HepG2 (cell line): Measurements from ENCODE around the gene BCAS3. TPM values are rescaled to one million over a fixed set of nuclear protein-coding genes. Genes with fewer than 3 reads are reported as not detected.

ENCODE experiments used
- CENPT ChIP-seq: sonication (generic); formaldehyde crosslinking; IDR thresholded peaks from 2 replicates; pipeline ENCODE4 v1.8.0; 2022; ENCODE audit warnings: low read depth, mild to moderate bottlenecking, moderate library complexity, missing genetic modification reagents
- ISL2 ChIP-seq: sonication (generic); formaldehyde crosslinking; IDR thresholded peaks from 2 replicates; pipeline ENCODE4 v1.5.0; 2020; ENCODE audit warnings: missing genetic modification reagents
- KLF16 ChIP-seq, 2 experiments: sonication (generic) in 1 of 2; formaldehyde crosslinking in 1 of 2; IDR thresholded peaks; 2 replicates each; pipeline versions ENCODE4 v1.6.1 to v1.8.0; 2016 to 2023; ENCODE audit warnings: missing genetic modification reagents in 2 of 2, missing compliant biosample characterization in 1 of 2
- MAX ChIP-seq: IDR thresholded peaks from 2 replicates; pipeline ENCODE4 v1.6.1; 2012; ENCODE audit warnings: inconsistent platforms
- MEIS1 ChIP-seq: sonication (generic); formaldehyde crosslinking; IDR thresholded peaks from 2 replicates; pipeline ENCODE4 v1.9.0; 2021; ENCODE audit warnings: mild to moderate bottlenecking, missing genetic modification reagents, moderate library complexity, borderline replicate concordance
- MTA1 ChIP-seq: sonication (generic); formaldehyde crosslinking; IDR thresholded peaks from 2 replicates; pipeline ENCODE4 v1.4.0; 2020; ENCODE audit warnings: missing genetic modification reagents, mild to moderate bottlenecking, borderline replicate concordance
- RFX3 ChIP-seq: IDR thresholded peaks from 2 replicates; pipeline ENCODE4 v1.6.1; 2016; ENCODE audit warnings: missing biosample characterization, missing genetic modification reagents
- RFXANK ChIP-seq: IDR thresholded peaks from 2 replicates; pipeline ENCODE4 v1.6.1; 2016
- RORA ChIP-seq: sonication (generic); formaldehyde crosslinking; IDR thresholded peaks from 2 replicates; pipeline ENCODE4 v1.5.0; 2020; ENCODE audit warnings: mild to moderate bottlenecking, missing genetic modification reagents, moderate library complexity
- SALL1 ChIP-seq: sonication (generic); formaldehyde crosslinking; IDR thresholded peaks from 2 replicates; pipeline ENCODE4 v1.8.0; 2022; ENCODE audit warnings: mild to moderate bottlenecking, missing genetic modification reagents
- SNRNP70 ChIP-seq: fragments of 200-400 bp; formaldehyde crosslinking; IDR thresholded peaks from 2 replicates; pipeline ENCODE4 v1.6.1; 2017; ENCODE audit warnings: mild to moderate bottlenecking, low read depth, low read length, moderate library complexity
- TEAD2 ChIP-seq: sonication (generic); formaldehyde crosslinking; IDR thresholded peaks from 2 replicates; pipeline ENCODE4 v1.9.0; 2021; ENCODE audit warnings: missing genetic modification reagents
- TMF1 ChIP-seq: sonication (generic); formaldehyde crosslinking; IDR thresholded peaks from 2 replicates; pipeline ENCODE4 v1.8.1; 2022; ENCODE audit warnings: low read depth, missing genetic modification reagents
- ZFP36 ChIP-seq: fragments of 150-350 bp; IDR thresholded peaks from 2 replicates; pipeline ENCODE4 v1.6.1; 2018; ENCODE audit warnings: borderline replicate concordance, low read length, low read depth; ENCODE audit not compliant: partially characterized antibody
- ZKSCAN1 ChIP-seq: fragments of 150-350 bp; IDR thresholded peaks from 2 replicates; pipeline ENCODE4 v1.6.1; 2014; ENCODE audit warnings: low read length
- ZNF383 ChIP-seq: sonication (generic); formaldehyde crosslinking; IDR thresholded peaks from 2 replicates; pipeline ENCODE4 v1.4.0; 2020; ENCODE audit warnings: missing genetic modification reagents, mild to moderate bottlenecking, borderline replicate concordance
- ZNF496 ChIP-seq: sonication (generic); formaldehyde crosslinking; IDR thresholded peaks from 2 replicates; pipeline ENCODE4 v1.8.1; 2023; ENCODE audit warnings: mild to moderate bottlenecking, moderate library complexity, missing genetic modification reagents; ENCODE audit not compliant: insufficient replicate concordance
- ZNF619 ChIP-seq: sonication (generic); formaldehyde crosslinking; IDR thresholded peaks from 2 replicates; pipeline ENCODE4 v1.4.0; 2020; ENCODE audit warnings: mild to moderate bottlenecking, missing genetic modification reagents
- ZNF781 ChIP-seq: sonication (generic); formaldehyde crosslinking; IDR thresholded peaks from 2 replicates; pipeline ENCODE4 v1.5.1; 2020; ENCODE audit warnings: borderline replicate concordance, mild to moderate bottlenecking, missing genetic modification reagents; ENCODE audit errors: not compliant biosample characterization
- polyA plus RNA-seq, 8 experiments: library from polyadenylated mRNA; depleted of rRNA in 3 of 8; stranded (reverse) in 7 of 8; unstranded in 1 of 8; fragments of >200 nt; fragmentation: Illumina TruSeq in 4 of 8; extraction: Trizol in 4 of 8; gene quantifications; 2 replicates each; pipeline versions ENCODE4 v1.2.1 to v1.2.3, GENCODE V29; 2011 to 2016; ENCODE audit warnings: low read depth in 4 of 8, missing spikeins in 1 of 8, mixed read lengths in 1 of 8; ENCODE audit not compliant: insufficient read depth in 1 of 8
- total RNA-seq, 5 experiments: library from RNA; depleted of rRNA; stranded (reverse); fragments of >200 nt; fragmentation: Illumina TruSeq; extraction: Trizol; gene quantifications; 2 replicates each; pipeline ENCODE4 v1.2.3, GENCODE V29; 2016; ENCODE audit warnings: low read depth in 1 of 5
- TF ChIP-seq, protein P1 (sequence below): IDR thresholded peaks from 2 replicates; pipeline ENCODE4 v1.6.1; 2012; ENCODE audit warnings: low read length, improper control_type of control experiment
- TF ChIP-seq, protein P2 (sequence below), 2 experiments: fragments of 450-650 bp in 1 of 2; sonication (generic) in 1 of 2; formaldehyde crosslinking; IDR thresholded peaks; 2 replicates each; pipeline versions ENCODE4 v1.5.0 to v1.8.0; 2020 to 2022; ENCODE audit warnings: mild to moderate bottlenecking in 1 of 2, missing genetic modification reagents in 1 of 2
- TF ChIP-seq, protein P3 (sequence below): sonication (generic); formaldehyde crosslinking; IDR thresholded peaks from 2 replicates; pipeline ENCODE4 v1.4.0; 2020; ENCODE audit warnings: missing genetic modification reagents

The BCAS3 gene
- total and polyA plus RNA-seq, 2 of the 13 experiments (the other 11 are each of a cell fraction or from before 2014, with no cell fraction given) = 10.7 to 11.2 TPM

- TF ChIP-seq, protein P1, sequence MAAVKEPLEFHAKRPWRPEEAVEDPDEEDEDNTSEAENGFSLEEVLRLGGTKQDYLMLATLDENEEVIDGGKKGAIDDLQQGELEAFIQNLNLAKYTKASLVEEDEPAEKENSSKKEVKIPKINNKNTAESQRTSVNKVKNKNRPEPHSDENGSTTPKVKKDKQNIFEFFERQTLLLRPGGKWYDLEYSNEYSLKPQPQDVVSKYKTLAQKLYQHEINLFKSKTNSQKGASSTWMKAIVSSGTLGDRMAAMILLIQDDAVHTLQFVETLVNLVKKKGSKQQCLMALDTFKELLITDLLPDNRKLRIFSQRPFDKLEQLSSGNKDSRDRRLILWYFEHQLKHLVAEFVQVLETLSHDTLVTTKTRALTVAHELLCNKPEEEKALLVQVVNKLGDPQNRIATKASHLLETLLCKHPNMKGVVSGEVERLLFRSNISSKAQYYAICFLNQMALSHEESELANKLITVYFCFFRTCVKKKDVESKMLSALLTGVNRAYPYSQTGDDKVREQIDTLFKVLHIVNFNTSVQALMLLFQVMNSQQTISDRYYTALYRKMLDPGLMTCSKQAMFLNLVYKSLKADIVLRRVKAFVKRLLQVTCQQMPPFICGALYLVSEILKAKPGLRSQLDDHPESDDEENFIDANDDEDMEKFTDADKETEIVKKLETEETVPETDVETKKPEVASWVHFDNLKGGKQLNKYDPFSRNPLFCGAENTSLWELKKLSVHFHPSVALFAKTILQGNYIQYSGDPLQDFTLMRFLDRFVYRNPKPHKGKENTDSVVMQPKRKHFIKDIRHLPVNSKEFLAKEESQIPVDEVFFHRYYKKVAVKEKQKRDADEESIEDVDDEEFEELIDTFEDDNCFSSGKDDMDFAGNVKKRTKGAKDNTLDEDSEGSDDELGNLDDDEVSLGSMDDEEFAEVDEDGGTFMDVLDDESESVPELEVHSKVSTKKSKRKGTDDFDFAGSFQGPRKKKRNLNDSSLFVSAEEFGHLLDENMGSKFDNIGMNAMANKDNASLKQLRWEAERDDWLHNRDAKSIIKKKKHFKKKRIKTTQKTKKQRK = no peak
- no peak for TF ChIP-seq ZKSCAN1
- TF ChIP-seq RFX3 (CRISPR knock-in tag) = no peak
- peak; percentile 68; the same call in 1 of the 2 replicates for TF ChIP-seq MAX
- TF ChIP-seq SALL1 (CRISPR knock-in tag) = peak; percentile 84; the same call in 1 of the 2 replicates
- no peak for TF ChIP-seq SNRNP70
- no peak for TF ChIP-seq ZFP36
- peak; percentile 96 for TF ChIP-seq ZNF619
- TF ChIP-seq, protein P2, sequence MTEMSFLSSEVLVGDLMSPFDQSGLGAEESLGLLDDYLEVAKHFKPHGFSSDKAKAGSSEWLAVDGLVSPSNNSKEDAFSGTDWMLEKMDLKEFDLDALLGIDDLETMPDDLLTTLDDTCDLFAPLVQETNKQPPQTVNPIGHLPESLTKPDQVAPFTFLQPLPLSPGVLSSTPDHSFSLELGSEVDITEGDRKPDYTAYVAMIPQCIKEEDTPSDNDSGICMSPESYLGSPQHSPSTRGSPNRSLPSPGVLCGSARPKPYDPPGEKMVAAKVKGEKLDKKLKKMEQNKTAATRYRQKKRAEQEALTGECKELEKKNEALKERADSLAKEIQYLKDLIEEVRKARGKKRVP (CRISPR knock-in tag; IDR thresholded peaks at IDR 0.05) = no peak
- no peak for TF ChIP-seq ZNF496 (CRISPR knock-in tag)
- TF ChIP-seq TEAD2 = no peak
- TF ChIP-seq ISL2 (CRISPR knock-in tag) = peak; percentile 39; the same call in 1 of the 2 replicates
- peak; percentile 52; the same call in 1 of the 2 replicates for TF ChIP-seq MTA1 (CRISPR knock-in tag)
- TF ChIP-seq CENPT (CRISPR knock-in tag) = no peak
- TF ChIP-seq ZNF383 = peak; percentile 68; the same call in 1 of the 2 replicates
- TF ChIP-seq, protein P3, sequence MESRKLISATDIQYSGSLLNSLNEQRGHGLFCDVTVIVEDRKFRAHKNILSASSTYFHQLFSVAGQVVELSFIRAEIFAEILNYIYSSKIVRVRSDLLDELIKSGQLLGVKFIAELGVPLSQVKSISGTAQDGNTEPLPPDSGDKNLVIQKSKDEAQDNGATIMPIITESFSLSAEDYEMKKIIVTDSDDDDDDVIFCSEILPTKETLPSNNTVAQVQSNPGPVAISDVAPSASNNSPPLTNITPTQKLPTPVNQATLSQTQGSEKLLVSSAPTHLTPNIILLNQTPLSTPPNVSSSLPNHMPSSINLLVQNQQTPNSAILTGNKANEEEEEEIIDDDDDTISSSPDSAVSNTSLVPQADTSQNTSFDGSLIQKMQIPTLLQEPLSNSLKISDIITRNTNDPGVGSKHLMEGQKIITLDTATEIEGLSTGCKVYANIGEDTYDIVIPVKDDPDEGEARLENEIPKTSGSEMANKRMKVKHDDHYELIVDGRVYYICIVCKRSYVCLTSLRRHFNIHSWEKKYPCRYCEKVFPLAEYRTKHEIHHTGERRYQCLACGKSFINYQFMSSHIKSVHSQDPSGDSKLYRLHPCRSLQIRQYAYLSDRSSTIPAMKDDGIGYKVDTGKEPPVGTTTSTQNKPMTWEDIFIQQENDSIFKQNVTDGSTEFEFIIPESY = no peak
- no peak for TF ChIP-seq TMF1
- peak in 1 of 2 experiments; percentile 74; a peak in 1 of 4 replicates for TF ChIP-seq KLF16 (CRISPR knock-in tag; IDR thresholded peaks at IDR 0.05)
- no peak; the same call in 1 of the 2 replicates for TF ChIP-seq MEIS1
- TF ChIP-seq RFXANK (CRISPR knock-in tag) = no peak
- TF ChIP-seq ZNF781 (CRISPR knock-in tag) = peak; percentile 28
- TF ChIP-seq RORA = no peak
Measured at GRCh38 chr17:61416540-61417363, 739.1 kb downstream of the BCAS3 start (continued).
